Activated CD8-positive, alpha-beta T cell treated with anti-CD3 and anti-CD28 coated beads for 36 hours (primary cell): ENCODE results near the gene SORT1. TPM values are rescaled to one million over a fixed set of nuclear protein-coding genes. Genes with fewer than 3 reads are reported as not detected.

Source experiments
- ATAC-seq: fragments of 200-7000 bp; cut with Tn5 transposase; one replicate; pipeline ENCODE4 v1.10.0; 2021; ENCODE audit warnings: mild to moderate bottlenecking, moderate library complexity
- CTCF ChIA-PET: fragments of 350-600 bp; sonication (Branson Sonifier 250); formaldehyde crosslinking; loops from one replicate; lab custom pipeline; 2021; ENCODE audit warnings: antibody characterized with exemption; lab: Charles Lee
- POLR2A ChIA-PET: fragments of 350-600 bp; sonication (Branson Sonifier 250); formaldehyde crosslinking; loops from one replicate; lab custom pipeline; 2021; ENCODE audit warnings: antibody characterized with exemption; lab: Charles Lee
- DNase-seq: peaks from one replicate; pipeline ENCODE4 v3.0.0-alpha.2; 2020
- H3K27ac Mint-ChIP-seq: one replicate; pipeline ENCODE4 v1.8.0; 2021; ENCODE audit warnings: mild to moderate bottlenecking, mixed read lengths
- H3K27me3 Mint-ChIP-seq: one replicate; pipeline ENCODE4 v1.8.0; 2021; ENCODE audit warnings: mixed read lengths
- H3K36me3 Mint-ChIP-seq: one replicate; pipeline ENCODE4 v1.8.0; 2021; ENCODE audit warnings: low read depth, mixed read lengths
- H3K4me1 Mint-ChIP-seq: one replicate; pipeline ENCODE4 v1.8.0; 2021; ENCODE audit warnings: low read depth, mixed read lengths
- H3K4me3 Mint-ChIP-seq: one replicate; pipeline ENCODE4 v1.8.0; 2021; ENCODE audit warnings: mild to moderate bottlenecking, moderate library complexity, mixed read lengths
- H3K9me3 Mint-ChIP-seq: one replicate; pipeline ENCODE4 v1.8.0; 2021; ENCODE audit warnings: mixed read lengths
- intact Hi-C: fragments of 100-400 bp; cut with micrococcal nuclease; formaldehyde crosslinking; loops from one replicate; pipeline ENCODE4 v1.10.0; 2022
- total RNA-seq, 2 experiments: library from RNA; stranded (reverse); gene quantifications; one replicate each; pipeline ENCODE4 v1.2.3, GENCODE V29; 2021
- TF ChIP-seq, protein P1 (sequence below): fragments of 200-600 bp; IDR thresholded peaks from one replicate; pipeline ENCODE4 v1.8.0; 2022; ENCODE audit warnings: antibody characterized with exemption, mild to moderate bottlenecking

Gene SORT1
- total RNA-seq, 2 experiments from 2014 or later: 2.5 to 3.2 TPM

- Mint-ChIP-seq H3K36me3 (no peaks in the 10 kb centered on the region), H3K9me3 (no peaks in the 10 kb centered on the region), H3K27ac (no peak overlapping the region), H3K4me3 (no peak overlapping the region), H3K4me1 (no peaks in the 10 kb centered on the region), H3K27me3 (peaks cover 5% of the 10 kb centered on the region)
- peak; percentile 35 for DNase-seq
- TF ChIP-seq, protein P1, sequence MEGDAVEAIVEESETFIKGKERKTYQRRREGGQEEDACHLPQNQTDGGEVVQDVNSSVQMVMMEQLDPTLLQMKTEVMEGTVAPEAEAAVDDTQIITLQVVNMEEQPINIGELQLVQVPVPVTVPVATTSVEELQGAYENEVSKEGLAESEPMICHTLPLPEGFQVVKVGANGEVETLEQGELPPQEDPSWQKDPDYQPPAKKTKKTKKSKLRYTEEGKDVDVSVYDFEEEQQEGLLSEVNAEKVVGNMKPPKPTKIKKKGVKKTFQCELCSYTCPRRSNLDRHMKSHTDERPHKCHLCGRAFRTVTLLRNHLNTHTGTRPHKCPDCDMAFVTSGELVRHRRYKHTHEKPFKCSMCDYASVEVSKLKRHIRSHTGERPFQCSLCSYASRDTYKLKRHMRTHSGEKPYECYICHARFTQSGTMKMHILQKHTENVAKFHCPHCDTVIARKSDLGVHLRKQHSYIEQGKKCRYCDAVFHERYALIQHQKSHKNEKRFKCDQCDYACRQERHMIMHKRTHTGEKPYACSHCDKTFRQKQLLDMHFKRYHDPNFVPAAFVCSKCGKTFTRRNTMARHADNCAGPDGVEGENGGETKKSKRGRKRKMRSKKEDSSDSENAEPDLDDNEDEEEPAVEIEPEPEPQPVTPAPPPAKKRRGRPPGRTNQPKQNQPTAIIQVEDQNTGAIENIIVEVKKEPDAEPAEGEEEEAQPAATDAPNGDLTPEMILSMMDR: no peak
- ATAC-seq: peak; percentile 85
- intact Hi-C loops: no loop called here
- ChIA-PET POLR2A (no interaction called here), CTCF (interaction anchor here (1.0 to 1.5 kb wide), 2 partner anchors 94 to 213 kb away, joined by 3 to 4 read pairs; no protein-coding TSS in a partner anchor)
Measured at GRCh38 chr1:109438798-109439297, 41.1 kb upstream of the SORT1 start.

DNA sequence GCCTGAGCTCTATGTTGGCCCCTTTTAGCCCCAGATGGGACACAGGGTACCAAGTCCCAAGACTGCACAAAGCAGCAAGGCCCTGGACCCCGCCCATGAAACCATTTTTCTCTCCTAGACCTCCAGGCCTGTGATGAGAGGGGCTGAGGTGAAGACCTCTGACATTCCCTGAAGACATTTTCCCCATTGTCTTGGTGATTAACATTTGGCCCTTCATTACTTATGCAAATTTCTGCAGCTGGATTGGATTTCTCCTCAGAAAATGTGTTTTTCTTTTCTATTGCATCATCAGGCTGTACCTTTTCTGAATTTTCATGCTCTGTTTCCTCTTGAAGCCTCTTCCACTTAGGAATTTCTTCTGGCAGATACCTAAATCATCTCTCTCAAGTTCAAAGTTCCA lies 36.8 kb upstream of the SORT1 start:
- no peak overlapping the region for H3K4me3 Mint-ChIP-seq
- ChIA-PET POLR2A (interaction anchor here (0.6 kb wide), 1 partner anchor 190 kb away, joined by 3 read pairs; no protein-coding TSS in a partner anchor), CTCF (no interaction called here)
- intact Hi-C loops: no loop called here
- no peaks in the 10 kb centered on the region for H3K9me3 Mint-ChIP-seq
- no peak for DNase-seq
- no peaks in the 10 kb centered on the region for H3K36me3 Mint-ChIP-seq
- H3K27ac Mint-ChIP-seq: no peak overlapping the region
- TF ChIP-seq, protein P1: no peak
- H3K27me3 Mint-ChIP-seq: peaks cover 5% of the 10 kb centered on the region
- ATAC-seq: no peak
- no peaks in the 10 kb centered on the region for H3K4me1 Mint-ChIP-seq

DNA sequence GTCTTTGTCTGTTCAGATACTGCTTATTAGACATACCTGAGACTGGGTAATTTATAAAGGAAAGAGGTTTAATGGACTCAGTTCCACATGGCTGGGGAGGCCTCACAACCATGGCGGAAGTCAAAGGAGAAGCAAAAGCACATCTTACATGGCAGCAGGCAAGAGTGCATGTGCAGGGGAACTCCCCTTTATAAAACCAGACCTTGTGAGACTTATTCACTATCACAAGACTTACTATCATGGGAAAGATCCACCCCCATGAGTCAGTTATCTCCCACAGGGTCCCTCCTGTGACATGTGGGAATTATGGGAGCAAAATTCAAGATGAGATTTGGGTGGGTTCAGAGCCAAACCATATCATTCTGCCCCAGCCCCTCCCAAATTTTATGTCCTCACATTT lies 35.6 kb upstream of the SORT1 start:
- ChIA-PET POLR2A (no interaction called here), CTCF (no interaction called here)
- Mint-ChIP-seq H3K4me1 (no peaks in the 10 kb centered on the region), H3K9me3 (no peaks in the 10 kb centered on the region), H3K27ac (no peak overlapping the region), H3K27me3 (peaks cover 5% of the 10 kb centered on the region), H3K36me3 (no peaks in the 10 kb centered on the region), H3K4me3 (no peak overlapping the region)
- ATAC-seq (no peak), DNase-seq (no peak)
- intact Hi-C loops: no loop called here
- TF ChIP-seq, protein P1: no peak

GRCh38 chr1:109432336-109432735 lies 34.6 kb upstream of the SORT1 start:
- peaks cover 5% of the 10 kb centered on the region for H3K27me3 Mint-ChIP-seq
- no peaks in the 10 kb centered on the region for H3K36me3 Mint-ChIP-seq
- TF ChIP-seq, protein P1: no peak
- intact Hi-C loops: no loop called here
- peaks cover 4% of the 10 kb centered on the region for H3K4me1 Mint-ChIP-seq
- no peak for DNase-seq
- ATAC-seq: no peak
- ChIA-PET CTCF (interaction anchor here (1.0 kb wide), 2 partner anchors 33 to 61 kb away, joined by 3 read pairs; partner anchors contain the start of gene CYB561D1), POLR2A (no interaction called here)
- no peak overlapping the region for H3K27ac Mint-ChIP-seq
- no peak overlapping the region for H3K4me3 Mint-ChIP-seq
- no peaks in the 10 kb centered on the region for H3K9me3 Mint-ChIP-seq

- Mint-ChIP-seq H3K36me3 (peaks cover 27% of the 10 kb centered on the region), H3K27me3 (no peaks in the 10 kb centered on the region), H3K27ac (peak overlapping the region; percentile 96), H3K4me3 (peak overlapping the region; percentile 93), H3K4me1 (peaks cover 25% of the 10 kb centered on the region), H3K9me3 (no peaks in the 10 kb centered on the region)
- ChIA-PET CTCF (interaction anchor here (0.7 to 7.8 kb wide), 5 partner anchors 28 to 121 kb away, joined by 3 to 55 read pairs (median 5); partner anchors contain the start of gene GNAI3), POLR2A (interaction anchor here (1.0 to 3.9 kb wide), 6 partner anchors 12 to 105 kb away, joined by 3 to 25 read pairs (median 6); partner anchors contain the start of genes AMIGO1 and ATXN7L2)
- no peak for ATAC-seq
- TF ChIP-seq, protein P1: no peak
- intact Hi-C loops: loop anchor here (2.0 to 10.0 kb wide), 3 partner anchors 56 to 312 kb away; partner anchors contain the start of genes ATXN7L2, ELAPOR1 and GPR61
- no peak for DNase-seq
Measured at GRCh38 chr1:109427171-109427467, 29.4 kb upstream of the SORT1 start.
